Bone marrow (tissue), 2 donors: Measurements from ENCODE around the gene HRH2.
A peak's percentile ranks its signal among the peaks of the same experiment; 100 is the strongest.
"Not testable (repeated sequence)": the region's sequence is repeated elsewhere in the genome, so short reads cannot be mapped to it uniquely, and the experiment has no call there.

Experiments
- DNase-seq, 2 donors: peaks; one replicate each; lab custom pipeline; 2025; lab: John Stamatoyannopoulos, UW

The HRH2 gene, protein sequence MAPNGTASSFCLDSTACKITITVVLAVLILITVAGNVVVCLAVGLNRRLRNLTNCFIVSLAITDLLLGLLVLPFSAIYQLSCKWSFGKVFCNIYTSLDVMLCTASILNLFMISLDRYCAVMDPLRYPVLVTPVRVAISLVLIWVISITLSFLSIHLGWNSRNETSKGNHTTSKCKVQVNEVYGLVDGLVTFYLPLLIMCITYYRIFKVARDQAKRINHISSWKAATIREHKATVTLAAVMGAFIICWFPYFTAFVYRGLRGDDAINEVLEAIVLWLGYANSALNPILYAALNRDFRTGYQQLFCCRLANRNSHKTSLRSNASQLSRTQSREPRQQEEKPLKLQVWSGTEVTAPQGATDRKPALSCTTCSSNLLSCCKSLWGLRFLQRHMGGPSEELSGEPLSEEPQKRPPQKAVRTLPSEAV

DNA sequence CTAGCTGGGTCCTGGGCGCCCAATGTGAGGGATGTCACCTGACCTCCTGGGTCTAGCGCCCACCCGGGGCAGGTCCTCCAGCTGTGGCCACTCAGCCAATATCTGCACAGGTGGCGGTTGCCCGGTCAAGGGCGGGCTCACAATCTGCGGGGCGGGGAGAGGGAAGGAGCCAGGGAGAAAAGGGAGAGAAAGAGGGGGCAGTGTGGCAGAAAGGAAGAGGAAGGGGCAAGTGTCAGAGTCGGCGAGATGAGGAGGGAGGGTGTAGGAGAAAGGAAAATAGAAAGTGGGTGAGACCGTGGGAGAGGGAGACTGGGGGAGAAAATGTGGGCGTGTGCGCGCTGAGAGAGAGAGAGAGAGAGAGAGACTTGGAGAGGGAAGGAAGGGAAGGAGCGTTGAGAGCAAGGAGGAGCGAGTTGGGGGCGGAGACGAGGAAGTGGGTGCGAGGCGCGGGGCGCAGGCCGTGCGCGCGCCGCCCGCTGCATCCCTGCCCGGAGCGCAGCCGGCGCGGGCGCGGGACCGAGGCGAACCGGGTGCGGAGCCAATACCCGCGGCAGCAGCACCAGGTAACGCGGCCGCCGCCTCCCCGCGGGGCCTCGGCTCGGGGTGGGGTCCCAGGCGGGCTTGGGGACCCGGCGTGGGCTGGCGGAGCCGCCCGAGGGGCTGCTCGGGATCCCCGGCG lies at the start of gene HRH2:
Gene HRH2 (plus strand): TSS at position 479 of the 679 bp plus-strand sequence. CDS start 25,163 bp downstream, outside the sequence.
- peak in 1 of 2 donors; percentile 61 for DNase-seq

DNA sequence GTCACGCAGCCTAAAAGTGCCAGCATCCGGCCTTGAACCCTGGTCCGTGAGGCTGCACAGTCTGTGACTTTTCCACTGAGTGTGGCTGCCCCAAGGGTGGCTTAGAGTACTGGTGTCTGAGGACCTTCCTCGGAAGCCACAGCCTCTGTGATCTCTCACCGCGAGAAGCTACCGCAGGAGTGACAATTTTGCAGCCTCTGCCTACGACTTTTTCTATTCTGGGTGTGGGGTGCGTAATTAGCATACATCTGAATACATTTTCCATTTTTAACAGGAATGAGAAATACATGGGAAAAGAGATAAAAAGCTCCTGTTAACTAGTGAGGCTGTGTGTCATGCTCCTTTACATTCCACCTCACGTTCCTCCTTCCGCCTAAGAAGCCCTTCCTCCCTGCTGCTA lies 48.3 kb upstream of the HRH2 start:
- DNase-seq = no peak

DNA sequence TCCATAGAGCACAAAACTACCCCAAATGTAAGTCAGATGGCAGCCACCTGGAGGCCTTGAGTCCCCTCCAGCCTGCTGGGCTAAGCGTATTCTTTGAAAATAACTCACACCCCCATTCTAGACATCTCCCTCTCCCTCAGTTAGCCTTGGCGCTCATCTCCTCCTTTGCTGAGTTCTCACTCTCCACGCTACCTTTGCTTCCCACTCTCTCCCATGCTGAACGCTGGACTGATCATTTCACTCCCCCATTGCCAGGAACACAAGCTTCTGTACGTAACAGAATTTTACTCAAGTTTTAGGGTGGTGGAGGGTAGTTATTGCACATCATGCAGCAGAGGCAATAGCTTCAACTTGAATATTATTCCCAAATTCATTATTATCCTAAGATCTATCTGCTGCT lies 47.5 kb upstream of the HRH2 start:
- DNase-seq = no peak

DNA sequence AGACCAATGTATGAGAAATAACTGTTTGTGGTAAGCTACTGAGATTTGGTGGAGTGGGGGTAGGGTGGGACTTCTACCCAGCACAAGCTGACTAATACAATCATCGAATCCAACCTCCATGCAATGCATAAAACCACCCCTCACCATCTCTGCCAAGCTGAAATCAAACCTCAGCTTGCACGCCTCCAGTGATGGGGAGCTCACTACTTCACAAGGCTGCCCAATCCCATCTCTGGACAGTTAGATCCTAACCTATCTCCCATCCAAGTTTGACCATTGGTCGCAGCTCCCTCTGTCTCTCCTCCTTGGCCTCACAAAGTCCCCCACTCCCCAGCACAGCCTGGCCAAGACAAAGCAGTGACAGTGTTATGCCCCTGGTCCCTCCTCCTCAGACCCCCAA lies 47.0 kb upstream of the HRH2 start:
- DNase-seq = no peak

DNA sequence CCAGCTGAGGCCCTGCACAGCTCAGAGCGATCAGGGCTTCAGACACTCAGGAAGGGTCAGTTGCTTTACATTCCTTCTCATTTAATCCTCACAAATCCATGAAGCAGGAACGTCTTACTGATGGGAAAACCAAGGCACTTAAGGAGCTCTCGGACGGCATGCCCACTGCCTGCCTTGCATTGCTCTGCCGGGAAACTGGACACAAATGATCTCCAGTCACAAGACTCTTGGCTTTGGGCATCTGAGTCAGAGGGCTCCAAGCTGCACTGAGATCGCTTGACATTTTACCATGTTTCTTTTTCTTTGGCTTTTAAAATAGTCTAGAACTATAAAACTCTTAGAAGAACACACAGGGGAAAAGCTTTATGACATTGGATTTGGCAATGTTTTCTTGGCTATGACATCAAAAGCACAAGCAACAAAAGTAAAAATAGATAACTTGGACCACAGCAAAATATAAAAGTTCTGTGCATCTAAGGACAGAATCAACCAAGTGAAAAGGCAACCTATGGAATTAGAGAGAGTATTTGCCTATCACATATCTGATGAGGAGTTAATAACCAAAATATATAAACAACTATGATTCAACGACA lies 43.6 kb upstream of the HRH2 start:
- no peak for DNase-seq

DNA sequence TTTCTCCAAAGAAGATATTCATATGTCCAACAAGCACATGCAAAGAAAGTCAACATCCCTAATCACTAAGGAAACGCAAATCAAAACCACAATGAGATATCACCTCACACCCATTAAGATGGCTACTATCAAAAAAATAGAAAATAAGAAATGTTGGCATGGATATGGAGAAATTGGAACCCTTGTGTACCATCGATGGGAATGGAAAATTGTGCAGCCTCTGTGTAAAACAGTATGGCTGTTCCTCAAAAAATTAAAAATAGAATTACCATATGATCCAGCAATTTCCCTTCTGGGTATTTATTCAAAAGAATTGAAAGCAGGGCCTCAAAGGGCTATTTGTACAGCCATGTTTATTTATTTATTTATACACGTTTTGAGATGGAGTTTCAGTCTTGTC lies 43.0 kb upstream of the HRH2 start:
- DNase-seq = no peak

DNA sequence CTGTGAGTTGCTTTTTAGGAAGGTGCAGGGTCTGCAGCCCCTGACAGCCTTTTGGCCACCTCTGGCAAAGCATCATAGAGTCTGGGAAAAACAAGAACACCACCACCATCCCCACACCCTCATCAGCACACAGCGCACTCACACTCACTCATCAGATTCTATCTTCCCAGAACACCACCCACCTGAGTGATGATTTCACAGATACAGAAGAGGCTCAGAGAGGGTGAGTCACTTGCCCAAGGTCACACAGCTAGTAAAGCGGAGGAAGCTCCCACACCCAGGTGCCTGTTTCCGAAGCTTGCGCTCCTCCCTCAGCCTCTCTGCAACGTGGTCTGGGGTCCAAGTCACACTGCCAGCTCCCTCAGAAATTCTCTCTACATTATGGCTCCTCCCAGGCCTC lies 41.8 kb upstream of the HRH2 start:
- no peak for DNase-seq

DNA sequence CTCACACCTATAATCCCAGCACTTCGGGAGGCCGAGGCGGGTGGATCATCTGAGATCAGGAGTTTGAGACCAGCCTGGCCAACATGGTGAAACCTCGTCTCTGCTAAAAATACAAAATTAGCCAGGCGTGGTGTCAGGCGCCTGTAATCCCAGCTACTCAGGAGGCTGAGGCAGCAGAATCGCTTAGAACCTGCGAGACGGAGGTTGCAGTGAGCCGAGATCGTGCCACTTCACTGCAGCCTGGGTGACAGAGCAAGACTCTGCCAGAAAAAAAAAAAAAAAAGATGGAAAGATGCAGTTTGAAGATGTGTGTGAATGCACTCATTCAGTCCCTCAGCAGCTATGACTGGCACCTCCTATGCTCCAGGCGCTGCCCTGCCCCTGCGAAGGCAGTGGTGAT lies 41.3 kb upstream of the HRH2 start:
- not testable (repeated sequence) for DNase-seq

DNA sequence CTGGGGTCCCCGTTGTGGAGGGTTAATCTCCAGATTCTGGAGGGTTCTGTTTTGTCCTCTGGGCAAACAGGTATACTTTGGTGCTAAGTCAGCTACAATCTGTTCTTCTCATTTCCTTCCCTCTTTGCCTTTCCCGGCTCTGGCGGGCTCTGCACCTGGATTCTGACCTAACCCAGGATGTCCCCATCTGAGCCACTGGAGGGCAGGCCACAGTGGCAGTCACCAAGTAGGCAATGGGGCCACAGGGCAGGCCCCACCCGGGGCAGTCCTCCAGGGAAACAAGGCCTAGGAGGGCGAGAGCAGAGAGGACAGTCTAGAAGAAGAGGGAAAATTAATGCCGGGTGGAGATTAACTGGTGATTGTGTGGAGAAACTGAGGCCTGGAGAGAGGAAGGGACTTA lies 40.4 kb upstream of the HRH2 start:
- no peak for DNase-seq

DNA sequence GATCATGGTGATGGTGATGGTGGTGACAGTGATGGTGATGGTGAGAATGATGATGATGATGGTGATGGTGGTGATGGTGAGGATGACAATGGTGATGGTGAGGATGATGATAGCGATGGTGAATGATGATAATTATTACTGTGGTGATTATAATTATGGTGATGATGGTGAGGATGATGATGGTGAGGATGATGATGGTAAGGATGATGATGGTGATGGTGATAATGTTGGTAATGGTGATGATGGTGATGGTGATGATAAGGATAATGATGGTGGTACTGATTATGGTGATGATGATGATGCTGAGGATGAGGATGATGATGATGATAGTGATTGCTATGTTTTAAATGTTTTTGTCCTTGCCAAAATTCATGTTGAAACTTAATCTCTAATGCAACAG lies 37.3 kb upstream of the HRH2 start:
- DNase-seq = no peak

DNA sequence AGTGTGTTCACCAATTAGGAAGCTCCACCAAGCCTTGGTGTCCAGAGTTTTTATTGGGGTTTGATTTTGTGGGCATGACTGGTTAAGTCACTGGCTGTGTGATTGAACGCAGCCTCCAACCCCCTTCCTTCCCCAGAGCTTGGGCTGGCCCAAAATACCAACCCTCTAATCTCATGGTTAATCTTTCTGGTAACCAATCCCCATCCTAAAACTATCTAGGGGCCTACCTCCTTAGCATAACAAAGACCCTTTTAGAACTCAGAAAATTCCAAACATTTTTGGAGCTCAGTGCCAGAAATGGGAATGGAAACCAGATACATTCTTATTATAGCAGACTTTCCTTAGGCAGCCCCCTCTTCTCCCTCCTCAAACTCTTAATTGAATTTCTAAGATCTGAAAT lies 35.9 kb upstream of the HRH2 start:
- DNase-seq = no peak

DNA sequence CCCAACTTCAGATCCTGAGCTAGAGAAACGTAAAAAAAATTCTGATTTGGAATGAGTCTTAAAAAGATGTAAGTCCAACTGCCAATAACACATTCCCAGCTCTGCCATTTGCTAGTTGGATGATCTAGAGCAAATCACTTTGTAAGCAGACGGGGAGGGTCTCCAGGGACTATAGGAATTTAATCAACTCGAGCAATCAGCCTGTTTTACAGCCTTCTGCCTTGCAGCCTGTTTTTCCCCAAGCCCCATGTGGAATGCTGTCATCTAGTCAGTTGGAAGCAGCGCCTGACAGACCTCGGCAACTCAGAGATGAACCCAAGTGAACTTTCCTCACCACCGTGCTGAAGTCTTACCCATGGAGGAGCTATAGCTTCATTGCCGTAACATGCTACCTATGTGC lies 34.8 kb upstream of the HRH2 start:
- no peak for DNase-seq

DNA sequence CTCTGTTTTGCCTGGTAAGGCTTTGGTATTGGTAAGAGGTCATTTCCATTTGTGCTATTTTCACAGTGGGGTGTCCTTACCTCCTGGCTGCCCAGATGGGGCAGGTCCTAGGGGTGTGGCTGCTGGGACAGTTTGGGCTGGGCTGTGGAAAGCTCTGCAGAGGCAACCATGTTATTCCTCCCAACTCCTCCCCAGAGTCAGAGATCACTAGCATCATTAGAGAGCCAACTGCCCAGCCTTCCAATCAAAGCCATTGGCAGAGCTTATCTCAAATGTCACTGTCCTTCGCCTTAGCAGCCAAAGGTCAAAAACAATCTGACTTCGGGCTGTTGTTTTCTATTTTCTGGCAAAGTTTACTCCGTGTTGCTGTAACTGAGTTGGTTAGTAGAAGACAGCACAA lies 33.6 kb upstream of the HRH2 start:
- no peak for DNase-seq

DNA sequence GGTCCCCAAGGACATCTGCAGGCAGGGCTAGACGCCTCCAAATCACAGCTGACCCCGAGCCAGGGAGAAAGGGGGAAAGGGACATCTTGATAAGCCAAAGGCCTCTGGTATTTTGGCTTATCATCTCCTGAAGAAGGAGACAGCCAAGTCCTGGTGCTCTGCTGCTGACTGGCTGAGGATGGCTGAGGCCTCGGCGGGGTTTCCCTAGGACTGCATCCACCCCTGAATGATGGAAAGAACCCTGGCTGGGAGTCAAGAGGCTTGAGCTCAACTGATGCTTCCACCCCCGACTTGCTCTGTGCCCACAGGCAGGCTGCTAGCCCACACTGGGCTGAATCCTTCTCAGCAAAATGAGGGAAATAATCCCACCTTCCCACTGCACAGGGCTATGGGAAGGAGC lies 30.9 kb upstream of the HRH2 start:
- no peak for DNase-seq

DNA sequence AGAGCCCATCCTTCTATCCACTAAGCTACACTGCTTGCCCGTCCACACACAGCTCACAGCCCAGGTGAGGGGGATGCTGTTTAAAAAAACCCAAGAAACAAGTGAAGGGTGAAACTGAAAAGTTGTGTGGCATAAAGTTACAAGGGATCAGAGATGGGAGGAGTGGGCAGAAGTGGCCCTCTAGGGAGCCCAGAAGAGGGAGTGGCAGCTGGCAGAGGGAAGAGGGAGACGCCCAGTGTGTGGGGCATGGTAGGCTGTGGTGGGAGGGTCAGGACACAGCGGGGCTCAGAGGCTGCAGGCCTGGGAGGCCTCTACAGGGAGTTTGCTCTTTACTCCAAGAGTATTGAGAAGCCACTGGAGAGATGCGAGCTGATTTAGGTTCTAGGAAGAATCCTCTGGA lies 30.1 kb upstream of the HRH2 start:
- DNase-seq = no peak

DNA sequence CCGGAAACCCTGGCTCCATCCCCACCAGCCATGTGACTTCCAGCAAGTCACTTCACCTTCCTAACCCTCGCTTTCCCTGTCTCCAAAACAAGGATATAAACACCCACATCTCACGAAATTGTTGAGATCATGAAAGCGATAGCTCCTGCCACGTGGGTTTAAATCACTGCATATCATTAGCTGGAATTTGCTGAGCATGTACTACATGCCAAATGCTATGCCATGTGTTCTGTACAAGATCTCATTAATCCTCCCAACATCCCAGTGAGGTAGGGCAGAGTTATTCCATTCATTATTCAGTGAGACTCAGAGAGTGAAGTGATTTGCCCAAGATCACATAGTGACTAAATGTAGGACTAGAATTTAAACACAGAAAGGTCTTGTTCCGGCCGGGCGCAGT lies 29.2 kb upstream of the HRH2 start:
- no peak for DNase-seq

DNA sequence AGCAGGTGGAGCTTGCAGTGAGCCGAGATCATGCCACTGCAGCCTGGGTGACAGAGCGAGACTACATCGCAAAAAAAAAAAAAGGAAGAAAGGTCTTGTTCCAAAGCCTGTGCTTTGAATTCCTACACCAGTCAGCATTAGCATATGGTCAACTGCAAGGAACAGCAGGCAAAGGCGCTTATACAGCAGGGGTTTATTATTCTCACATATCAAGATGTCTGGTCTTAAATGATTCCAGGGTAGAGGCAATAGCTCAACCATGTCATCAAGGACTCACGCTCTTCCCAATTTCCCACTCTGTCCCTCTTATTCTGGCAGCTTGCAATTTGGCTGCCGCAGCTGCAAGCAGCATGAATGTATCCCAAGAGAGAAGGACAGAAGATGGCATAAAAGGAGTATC lies 28.6 kb upstream of the HRH2 start:
- no peak for DNase-seq

DNA sequence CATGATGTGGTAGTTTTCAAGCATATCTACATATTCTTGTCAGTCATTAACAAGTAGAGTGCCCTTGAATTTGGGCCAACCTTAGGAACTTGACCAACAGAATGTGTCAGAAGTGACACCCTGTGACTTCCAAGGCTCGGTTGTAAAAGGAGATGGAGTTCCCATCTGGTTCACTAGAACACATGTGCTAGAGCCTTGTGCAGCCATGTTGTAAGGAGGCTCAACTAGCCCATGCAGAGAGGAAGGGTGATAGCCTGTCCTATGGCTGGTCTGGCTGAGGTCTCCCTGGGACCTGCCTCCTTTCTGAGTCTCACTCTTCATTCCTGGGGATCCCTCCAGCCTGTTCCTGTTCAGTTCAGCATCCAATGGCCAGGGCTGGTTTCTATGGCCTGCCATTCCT lies 28.1 kb upstream of the HRH2 start:
- no peak for DNase-seq

DNA sequence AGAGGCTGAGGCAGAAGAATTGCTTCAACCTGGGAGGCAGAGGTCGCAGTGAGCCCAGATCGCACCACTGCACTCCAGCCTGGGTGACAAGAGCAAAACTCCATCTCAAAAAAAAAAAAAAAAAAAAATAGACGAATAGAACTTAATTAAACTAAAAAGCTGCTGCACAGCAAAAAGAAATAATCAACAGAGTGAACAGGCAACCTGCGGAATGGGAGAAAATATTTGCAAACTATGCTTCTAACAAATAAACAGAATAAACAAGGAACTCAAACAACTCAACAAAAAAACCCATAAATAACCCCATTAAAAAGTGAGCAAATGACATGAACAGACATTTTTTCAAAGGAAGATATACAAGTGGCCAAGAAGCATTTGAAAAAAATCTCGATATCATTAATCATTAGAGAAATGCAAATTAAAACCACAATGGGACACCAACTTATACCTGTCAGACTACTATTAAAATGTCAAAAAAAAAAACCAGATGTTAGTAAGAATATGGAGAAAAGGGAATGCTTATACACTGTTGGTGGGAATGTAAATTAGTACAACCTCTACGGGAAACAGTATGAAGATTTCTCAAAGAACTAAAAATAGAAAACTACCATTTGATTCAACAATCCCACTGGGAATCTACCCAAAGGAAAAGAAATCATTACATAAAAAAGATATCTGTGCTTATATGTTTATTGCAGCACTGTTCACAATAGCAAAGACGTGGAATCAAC lies 21.9 kb upstream of the HRH2 start:
- no peak for DNase-seq

DNA sequence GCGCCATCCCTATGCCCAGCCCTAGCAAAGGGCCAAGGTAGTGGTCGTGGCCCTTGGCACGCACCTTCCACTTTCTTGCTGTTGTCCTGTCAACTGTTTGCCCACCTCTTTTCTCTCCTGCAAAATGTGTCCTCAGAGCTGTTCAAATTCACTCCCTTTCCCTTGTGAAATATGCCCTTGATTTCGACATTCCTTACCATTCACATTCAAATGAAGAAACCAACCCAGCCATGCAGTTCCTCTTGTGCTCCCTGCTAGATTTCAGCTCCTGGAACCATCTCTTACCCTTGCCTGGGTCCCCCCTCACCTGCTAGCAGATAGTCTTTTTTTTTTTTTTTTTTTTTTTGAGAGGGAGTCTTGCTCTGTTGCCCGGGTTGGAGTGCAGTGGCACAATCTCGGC lies 19.6 kb upstream of the HRH2 start:
- DNase-seq = no peak

DNA sequence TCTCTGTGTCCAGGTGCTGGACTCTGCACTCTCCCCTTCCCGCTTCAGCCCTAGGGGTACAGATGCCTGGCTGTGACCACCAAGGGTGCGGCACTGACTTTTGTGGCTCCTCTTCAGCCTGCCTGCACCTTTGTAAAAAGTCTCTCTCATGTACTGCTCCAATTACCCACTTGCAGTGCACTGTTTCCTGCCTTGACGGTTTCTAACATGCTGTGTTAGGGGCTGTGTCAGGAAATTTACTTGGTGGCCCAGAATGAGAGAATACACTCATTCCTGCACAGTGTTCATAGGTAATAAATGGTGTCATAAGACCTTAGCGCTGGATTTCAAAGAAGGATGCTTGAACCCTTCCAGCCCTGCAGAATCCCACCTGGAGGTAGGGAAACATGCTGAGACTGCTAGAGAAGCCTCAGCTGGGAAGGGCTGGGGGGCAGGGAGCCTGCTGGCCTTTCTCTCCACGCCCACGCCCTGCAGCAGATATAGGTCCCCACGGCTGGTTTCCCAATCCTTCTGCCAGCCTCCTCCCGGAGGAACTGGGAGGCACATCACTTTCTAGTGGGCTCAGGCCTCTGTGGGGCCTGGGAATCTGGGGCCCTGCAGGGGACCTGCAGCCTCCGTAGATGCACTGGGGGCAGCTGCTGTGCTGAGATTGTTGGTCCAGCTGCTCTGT lies 17.6 kb upstream of the HRH2 start:
- no peak for DNase-seq

DNA sequence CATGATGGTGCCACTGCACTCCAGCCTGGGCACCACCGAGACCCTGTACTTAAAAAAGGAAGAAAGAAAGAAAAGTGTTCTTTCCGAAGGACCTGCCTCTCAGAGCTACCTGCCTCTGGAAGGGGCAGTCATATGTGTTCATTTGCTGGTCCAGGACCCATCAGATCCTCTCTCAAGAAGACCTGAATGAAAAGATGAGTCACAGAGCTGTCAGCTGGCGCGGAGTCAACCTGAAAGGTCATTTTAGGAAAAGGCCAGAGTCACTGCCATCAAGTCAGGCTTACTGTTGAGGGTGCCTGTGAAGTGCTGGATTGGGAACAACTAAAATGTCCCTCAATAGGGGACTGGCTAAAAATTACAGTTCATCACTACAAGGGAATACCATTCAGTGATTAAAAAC lies 14.9 kb upstream of the HRH2 start:
- DNase-seq = no peak
